SH-SY5Y (cell line): ENCODE measurements around the gene TMEM115.

ENCODE experiments used
- GATA2 ChIP-seq: IDR thresholded peaks from 2 replicates; pipeline ENCODE4 v1.6.1; 2011; ENCODE audit warnings: mild to moderate bottlenecking, low read depth, low read length
- GATA3 ChIP-seq: IDR thresholded peaks from 2 replicates; pipeline ENCODE4 v1.6.1; 2011; ENCODE audit warnings: low read depth, mild to moderate bottlenecking, low read length, moderate library complexity

Gene TMEM115

GRCh38 chr3:50358911-50359759, at the start of gene TMEM115:
Gene TMEM115, minus strand, starts transcription at chr3:50359521. Its CDS starts 458 bp downstream, at chr3:50359063.
- TF ChIP-seq GATA2 (no peak), GATA3 (no peak)

- TF ChIP-seq GATA2 (no peak), GATA3 (no peak)
Measured at GRCh38 chr3:50408443-50408944, 49.2 kb upstream of the TMEM115 start.

- no peak for TF ChIP-seq GATA3
- no peak for TF ChIP-seq GATA2
Measured at GRCh38 chr3:50406487-50406886, 47.2 kb upstream of the TMEM115 start.

- no peak for TF ChIP-seq GATA3
- TF ChIP-seq GATA2 = no peak
Measured at GRCh38 chr3:50405249-50405648, 45.9 kb upstream of the TMEM115 start.

DNA sequence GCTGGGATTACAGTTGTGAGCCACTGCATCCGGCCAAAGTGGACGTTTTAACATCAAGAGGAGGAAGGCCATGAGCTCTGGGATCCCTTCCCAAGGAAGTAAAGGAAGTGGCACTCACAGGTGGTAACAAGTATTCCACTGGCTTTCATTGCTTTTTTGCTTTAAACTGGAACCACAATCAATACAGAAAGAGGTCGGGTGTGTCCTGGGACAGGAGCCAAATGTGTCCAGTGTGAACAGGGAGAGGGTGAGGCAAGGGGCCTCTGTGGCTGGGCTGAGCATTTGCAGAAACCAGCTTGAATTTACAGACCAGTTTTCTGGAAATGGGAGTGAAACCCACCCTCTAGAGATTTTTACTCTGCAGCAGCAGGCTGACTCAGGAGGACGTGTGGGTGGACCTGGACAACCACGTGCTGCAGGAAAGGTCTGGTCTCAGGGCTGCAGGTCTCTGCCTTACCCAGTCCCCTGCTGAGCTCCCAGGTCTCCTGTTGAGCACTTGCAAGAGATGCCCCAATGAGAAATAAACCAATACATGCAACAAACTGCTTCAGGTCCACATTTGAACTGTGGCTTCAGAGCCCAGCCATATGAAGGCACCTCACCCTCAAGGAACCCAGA, 42.8 kb upstream of the TMEM115 start:
- TF ChIP-seq GATA3 (no peak), GATA2 (no peak)

GRCh38 chr3:50396502-50396901, 37.2 kb upstream of the TMEM115 start:
- TF ChIP-seq GATA3 (no peak), GATA2 (no peak)

GRCh38 chr3:50395070-50395860, 35.9 kb upstream of the TMEM115 start:
- TF ChIP-seq GATA2 = no peak
- no peak for TF ChIP-seq GATA3

- TF ChIP-seq GATA2 = no peak
- no peak for TF ChIP-seq GATA3
Measured at GRCh38 chr3:50393061-50393460, 33.7 kb upstream of the TMEM115 start.

DNA sequence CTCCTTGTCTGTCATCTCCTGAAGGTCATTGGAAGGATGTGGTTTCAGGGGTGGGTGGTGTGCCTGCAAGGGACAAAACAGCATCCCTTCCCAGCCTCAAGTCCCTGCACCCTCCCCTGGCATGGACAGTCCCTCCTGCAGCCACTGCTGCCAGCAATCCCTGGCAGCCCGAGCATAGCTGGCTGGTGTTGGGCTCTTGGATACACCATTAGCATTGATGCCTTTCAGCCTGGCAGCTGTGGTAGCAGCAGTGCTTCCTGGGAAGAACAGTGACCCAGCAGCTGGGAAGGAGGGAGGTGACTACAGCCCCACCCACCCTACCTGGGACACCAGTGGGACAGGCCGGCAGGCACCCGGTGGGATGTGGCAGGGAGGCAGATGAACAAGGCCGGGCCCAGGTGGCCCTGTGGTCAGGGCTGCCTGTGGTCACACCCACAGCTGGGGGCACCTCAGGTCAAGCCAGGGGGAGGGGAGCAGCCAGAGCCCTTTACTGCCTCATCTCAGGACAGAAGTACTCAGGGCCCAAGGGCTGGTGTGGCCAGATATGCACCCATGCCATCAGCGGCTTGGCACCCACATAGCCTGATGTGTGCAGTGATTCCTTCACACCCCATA, 32.9 kb upstream of the TMEM115 start:
- TF ChIP-seq GATA3 (no peak), GATA2 (no peak)

- TF ChIP-seq GATA3 (no peak), GATA2 (no peak; the same call in 1 of the 2 replicates)
Measured at GRCh38 chr3:50390508-50391224, 31.3 kb upstream of the TMEM115 start.

GRCh38 chr3:50389414-50389767, 30.1 kb upstream of the TMEM115 start:
- TF ChIP-seq GATA3 = no peak
- no peak for TF ChIP-seq GATA2

DNA sequence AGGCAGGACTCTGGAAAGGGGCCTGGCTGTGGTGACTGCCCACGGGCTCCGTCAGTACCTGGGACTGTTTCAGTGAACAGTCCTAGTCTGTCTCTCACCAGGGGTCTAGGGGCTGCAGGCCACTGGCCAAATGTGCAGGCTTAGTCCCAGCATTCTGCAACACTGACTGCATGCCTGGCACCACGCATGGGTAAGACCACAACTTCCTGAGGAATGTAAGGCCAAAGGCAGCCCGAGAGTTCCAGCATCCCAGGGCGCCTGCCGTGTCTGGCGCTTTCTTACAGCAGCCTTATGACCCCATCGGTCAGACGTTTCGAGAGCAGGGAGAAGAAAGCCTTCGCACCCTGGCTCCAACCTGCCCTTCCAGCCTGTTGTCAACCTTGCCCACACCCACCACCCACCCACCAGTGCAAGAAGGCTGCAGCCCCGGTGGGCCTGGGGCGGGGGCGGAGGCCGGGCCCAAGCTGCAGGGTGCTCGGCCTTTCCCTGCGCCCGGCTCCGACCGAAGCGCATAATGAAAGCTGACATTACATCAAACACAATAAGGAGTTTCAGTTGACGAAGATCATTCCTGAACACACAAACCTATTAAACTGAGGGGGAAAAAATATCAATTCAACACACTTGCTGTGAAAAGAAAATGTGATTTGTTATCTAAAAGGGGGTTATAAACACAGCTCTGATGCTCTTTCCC, 29.5 kb upstream of the TMEM115 start:
- TF ChIP-seq GATA3 (no peak), GATA2 (no peak)

DNA sequence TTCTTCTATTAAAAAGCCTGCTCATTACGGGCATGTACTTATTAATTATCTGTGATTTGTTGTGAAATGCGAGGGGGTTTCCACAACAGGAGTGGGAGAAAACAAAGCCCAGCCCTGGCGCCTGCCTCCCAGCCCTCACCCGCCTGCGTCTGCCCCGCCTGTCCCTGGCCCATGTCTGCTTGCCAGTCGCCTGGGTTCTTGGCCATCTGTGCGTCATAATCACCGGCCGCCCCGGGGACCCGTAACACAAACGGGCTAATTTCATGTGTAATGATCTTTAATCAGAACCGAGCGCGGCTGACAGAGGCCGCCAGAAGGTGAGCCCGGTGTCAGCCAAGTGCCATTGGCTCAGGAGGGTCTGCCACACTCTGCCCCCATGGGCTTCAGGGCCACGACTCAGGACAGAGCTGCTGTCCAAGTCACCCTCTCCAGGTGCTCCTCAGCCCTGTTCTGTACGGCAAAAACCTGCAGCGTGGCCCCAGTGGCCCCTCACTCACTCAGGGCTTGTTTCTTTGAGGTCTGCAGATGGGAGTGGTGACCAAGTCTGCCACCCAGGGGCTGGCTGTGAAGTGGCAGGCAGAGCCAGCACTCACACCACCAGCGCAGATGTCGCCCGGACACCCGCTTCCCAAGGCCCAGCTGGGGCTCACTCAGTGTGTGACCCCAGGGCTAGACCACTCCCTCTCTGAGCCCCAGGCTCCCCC, 28.8 kb upstream of the TMEM115 start:
- no peak for TF ChIP-seq GATA3
- TF ChIP-seq GATA2 = no peak
